ENCODE measurements around the gene SDS. TPM values are rescaled to one million over a fixed set of nuclear protein-coding genes. Genes with fewer than 3 reads are reported as not detected.

Gene SDS
- total RNA-seq, 1 donor from 2014 or later, result not detected

DNA sequence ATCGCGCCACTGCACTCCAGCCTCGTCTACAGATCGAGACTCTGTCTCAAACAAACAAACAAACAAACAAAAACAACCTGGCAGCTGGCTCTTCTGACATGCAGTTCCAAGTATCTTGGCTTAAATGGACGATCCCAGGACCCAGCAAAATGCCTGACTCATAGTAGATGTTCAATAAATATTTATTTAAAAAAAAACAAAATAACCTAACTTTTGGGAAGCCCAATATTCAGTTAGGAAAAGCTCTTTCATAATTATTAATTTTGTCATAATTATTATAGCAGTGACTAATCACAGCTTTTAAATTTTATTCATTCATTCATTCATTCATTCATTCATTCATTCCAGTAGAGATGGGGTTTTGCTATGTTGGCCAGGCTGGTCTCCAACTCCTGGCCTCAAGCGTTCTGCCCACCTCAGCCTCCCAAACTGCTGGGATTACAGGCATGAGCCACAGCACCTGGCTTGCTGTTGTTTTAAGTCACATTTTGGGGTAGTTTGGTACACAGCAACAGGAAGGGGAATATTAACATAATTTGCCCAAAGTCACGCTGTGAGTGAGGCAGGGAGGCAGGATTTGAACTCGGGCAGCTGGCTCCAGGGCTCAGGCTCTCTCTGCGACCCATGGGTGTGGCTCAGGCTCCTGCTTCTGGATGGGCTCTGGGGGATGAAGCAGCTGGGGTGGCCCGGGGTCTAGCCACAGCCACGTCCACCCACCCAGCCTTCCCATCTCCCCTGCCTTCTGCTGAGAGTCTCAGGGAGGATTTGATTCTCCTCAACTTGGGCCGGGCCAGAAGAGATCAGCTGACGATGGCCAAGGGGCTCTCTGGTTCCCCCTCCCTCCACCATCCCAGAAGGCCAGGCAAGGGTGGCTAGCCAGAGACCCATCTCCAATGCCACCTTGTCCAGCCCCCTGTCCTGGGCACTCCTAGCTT, 2.4 kb downstream of the SDS start:
- TF ChIP-seq, protein P1, sequence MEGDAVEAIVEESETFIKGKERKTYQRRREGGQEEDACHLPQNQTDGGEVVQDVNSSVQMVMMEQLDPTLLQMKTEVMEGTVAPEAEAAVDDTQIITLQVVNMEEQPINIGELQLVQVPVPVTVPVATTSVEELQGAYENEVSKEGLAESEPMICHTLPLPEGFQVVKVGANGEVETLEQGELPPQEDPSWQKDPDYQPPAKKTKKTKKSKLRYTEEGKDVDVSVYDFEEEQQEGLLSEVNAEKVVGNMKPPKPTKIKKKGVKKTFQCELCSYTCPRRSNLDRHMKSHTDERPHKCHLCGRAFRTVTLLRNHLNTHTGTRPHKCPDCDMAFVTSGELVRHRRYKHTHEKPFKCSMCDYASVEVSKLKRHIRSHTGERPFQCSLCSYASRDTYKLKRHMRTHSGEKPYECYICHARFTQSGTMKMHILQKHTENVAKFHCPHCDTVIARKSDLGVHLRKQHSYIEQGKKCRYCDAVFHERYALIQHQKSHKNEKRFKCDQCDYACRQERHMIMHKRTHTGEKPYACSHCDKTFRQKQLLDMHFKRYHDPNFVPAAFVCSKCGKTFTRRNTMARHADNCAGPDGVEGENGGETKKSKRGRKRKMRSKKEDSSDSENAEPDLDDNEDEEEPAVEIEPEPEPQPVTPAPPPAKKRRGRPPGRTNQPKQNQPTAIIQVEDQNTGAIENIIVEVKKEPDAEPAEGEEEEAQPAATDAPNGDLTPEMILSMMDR (IDR thresholded peaks at IDR 0.05; ENCODE audit: borderline replicate concordance), result no peak
- Histone ChIP-seq H3K36me3 (no peaks in the 10 kb centered on the region), H3K9me3 (replicated peaks) (no peaks in the 10 kb centered on the region), H3K4me1 (peaks cover 6% of the 10 kb centered on the region), H3K27ac (replicated peaks) (no peak overlapping the region), H3K27me3 (ENCODE audit: low read depth) (peaks cover 44% of the 10 kb centered on the region), H3K4me3 (no peak overlapping the region)
- DNase-seq, result no peak
- intact Hi-C loops (cut with micrococcal nuclease), result no loop called here

DNA sequence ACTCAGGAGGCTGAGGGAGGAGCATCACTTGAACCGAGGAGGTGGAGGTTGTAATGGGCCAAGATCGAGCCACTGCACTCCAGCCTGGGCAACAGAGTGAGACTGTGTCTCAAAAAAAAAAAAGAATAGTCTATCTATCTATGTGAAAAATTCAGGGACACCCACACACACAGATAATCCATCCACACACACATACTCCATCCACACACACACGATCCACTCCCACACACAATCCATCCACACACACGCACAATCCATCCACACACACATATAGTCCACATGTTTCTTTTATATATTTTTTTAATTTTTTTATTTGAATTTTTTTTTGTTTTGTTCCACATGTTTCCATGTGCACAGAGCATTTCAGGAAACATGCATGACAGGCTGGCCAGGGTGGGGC, 3.3 kb downstream of the SDS start:
- Histone ChIP-seq H3K27ac (replicated peaks) (no peak overlapping the region), H3K9me3 (replicated peaks) (peaks cover 4% of the 10 kb centered on the region), H3K27me3 (ENCODE audit: low read depth) (peaks cover 44% of the 10 kb centered on the region), H3K36me3 (no peaks in the 10 kb centered on the region), H3K4me1 (peaks cover 6% of the 10 kb centered on the region), H3K4me3 (no peak overlapping the region)
- no peak for DNase-seq
- TF ChIP-seq, protein P1 (IDR thresholded peaks at IDR 0.05; ENCODE audit: borderline replicate concordance), result no peak
- intact Hi-C loops (cut with micrococcal nuclease), result no loop called here

DNA sequence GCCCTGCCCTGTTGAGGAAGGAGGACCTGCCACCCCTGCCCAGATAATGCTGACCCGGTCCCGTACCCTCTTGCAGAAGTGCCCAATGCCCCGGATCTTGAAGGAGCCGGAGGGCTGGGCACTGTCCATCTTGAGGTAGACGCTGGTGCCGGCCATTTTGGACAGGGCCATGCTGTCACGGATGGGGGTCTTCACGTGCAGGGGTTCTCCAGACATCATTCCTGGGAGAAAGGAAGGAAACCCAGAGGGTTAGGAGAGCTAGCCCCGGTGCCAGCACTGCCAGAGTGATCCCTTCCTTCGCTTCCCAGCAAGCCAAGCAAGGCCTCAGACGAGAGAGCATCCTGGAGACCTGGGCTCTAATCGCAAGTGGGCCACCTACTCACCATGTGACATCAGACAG, 4.2 kb downstream of the SDS start:
- Histone ChIP-seq H3K27me3 (ENCODE audit: low read depth) (peaks cover 44% of the 10 kb centered on the region), H3K36me3 (no peaks in the 10 kb centered on the region), H3K4me3 (no peak overlapping the region), H3K27ac (replicated peaks) (no peak overlapping the region), H3K9me3 (replicated peaks) (peaks cover 5% of the 10 kb centered on the region), H3K4me1 (peaks cover 6% of the 10 kb centered on the region)
- TF ChIP-seq, protein P1 (IDR thresholded peaks at IDR 0.05; ENCODE audit: borderline replicate concordance), result no peak
- no peak for DNase-seq
- intact Hi-C loops (cut with micrococcal nuclease), result no loop called here

DNA sequence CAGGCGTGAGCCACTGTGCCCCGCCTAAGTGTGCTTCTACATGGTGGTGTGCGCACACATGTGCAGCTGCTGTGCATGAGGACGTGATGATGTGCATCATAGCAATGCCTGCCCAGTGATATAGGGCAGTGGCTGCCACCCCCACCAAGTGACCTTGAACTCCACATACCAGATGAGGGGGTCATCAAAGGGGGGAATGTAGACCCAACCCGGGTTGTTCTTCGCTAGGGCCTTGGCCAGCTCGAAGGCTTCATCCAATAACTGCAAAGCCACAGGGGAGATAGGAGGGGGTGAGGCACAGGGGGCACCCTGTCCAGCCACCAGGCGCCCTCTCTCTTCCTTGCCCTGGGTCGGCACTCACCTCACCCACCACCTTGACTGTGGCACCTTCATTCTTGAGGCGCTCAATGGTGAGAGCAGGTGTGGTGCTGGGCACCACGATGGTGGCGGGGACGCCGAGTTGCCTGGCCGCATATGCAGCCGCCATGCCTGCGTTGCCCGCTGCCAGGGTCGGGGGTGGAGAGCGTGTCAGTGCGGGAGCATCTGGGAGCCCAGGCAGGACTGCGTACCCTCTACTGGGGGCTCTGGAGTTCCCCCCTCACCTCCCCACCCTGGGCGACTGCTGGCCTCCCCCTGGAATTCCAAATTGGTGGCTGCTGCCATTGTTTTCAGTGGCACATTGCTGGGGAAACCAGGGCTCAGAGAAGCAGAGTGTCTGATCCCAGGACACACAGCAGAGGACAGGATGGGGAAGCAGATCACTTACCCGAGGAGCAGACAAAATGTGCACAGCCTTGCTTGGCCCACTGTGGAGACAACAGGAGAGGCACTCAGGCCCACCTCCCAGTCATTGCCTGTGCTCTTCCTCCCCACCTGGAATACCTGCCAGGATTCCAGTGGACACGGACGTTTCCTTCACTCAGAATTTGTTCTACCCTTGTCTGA, 5.1 kb downstream of the SDS start:
- H3K4me3 ChIP-seq, result no peak overlapping the region
- TF ChIP-seq, protein P1 (IDR thresholded peaks at IDR 0.05; ENCODE audit: borderline replicate concordance), result no peak
- H3K27me3 ChIP-seq (ENCODE audit: low read depth), result peaks cover 44% of the 10 kb centered on the region
- peaks cover 5% of the 10 kb centered on the region for H3K9me3 ChIP-seq (replicated peaks)
- H3K27ac ChIP-seq (replicated peaks), result no peak overlapping the region
- intact Hi-C loops (cut with micrococcal nuclease), result no loop called here
- H3K4me1 ChIP-seq, result peaks cover under 1% of the 10 kb centered on the region
- no peak for DNase-seq
- no peaks in the 10 kb centered on the region for H3K36me3 ChIP-seq

DNA sequence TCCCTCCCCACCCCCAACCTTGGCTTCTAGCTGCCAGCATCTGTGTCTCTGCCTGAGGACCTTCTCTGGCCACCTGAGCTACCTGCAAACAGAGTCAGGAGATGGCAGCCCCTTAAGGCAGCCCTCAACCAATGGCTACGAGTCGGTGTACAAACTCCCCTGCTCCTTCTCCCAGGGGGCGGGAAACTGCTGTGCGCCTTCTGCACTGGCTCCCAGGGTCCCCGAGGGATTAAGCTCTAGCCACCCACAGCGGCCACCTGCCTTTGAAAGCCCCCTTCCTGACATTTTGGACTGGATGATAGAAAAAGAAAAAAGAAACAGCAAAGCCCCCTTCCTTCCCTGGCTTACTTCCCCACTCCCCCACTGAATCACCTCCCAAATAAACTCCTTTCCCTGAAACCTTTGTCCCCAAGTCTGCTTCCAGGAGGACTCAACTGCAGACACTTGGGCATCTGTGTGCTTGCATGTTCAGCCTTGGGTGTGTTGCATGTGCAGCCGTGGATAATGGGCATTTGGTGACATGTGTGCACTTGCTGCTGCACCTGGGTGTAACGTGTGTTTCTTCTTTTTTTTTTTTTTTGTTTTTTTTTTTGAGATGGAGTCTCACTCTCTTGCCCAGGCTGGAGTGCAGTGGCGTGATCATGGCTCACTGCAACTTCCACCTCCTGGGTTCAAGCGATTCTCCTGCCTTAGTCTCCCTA, 6.0 kb downstream of the SDS start:
- no peaks in the 10 kb centered on the region for H3K36me3 ChIP-seq
- no peak for DNase-seq
- no peak overlapping the region for H3K4me3 ChIP-seq
- no peak overlapping the region for H3K27ac ChIP-seq (replicated peaks)
- H3K27me3 ChIP-seq (ENCODE audit: low read depth), result peaks cover 37% of the 10 kb centered on the region
- no peaks in the 10 kb centered on the region for H3K4me1 ChIP-seq
- intact Hi-C loops (cut with micrococcal nuclease), result no loop called here
- TF ChIP-seq, protein P1 (IDR thresholded peaks at IDR 0.05; ENCODE audit: borderline replicate concordance), result no peak
- peaks cover 5% of the 10 kb centered on the region for H3K9me3 ChIP-seq (replicated peaks)

Data from left ventricle myocardium inferior (tissue), 1 donor.